ENCODE measurements around the gene DEFB131B. TPM values are rescaled to one million over a fixed set of nuclear protein-coding genes. Genes with fewer than 3 reads are reported as not detected.
A peak's percentile ranks its signal among the peaks of the same experiment; 100 is the strongest.
"Not testable (repeated sequence)": the region's sequence is repeated elsewhere in the genome, so short reads cannot be mapped to it uniquely, and the experiment has no call there.

DEFB131B gene
- total RNA-seq, 1 experiment from 2014 or later: not detected

GRCh38 chr11:71911321-71911985, 33.2 kb downstream of the DEFB131B start:
- DNase-seq (ENCODE audit: low read depth): peak; percentile 11

- not testable (repeated sequence) for DNase-seq (ENCODE audit: low read depth)
These were observed 33.7 kb downstream of the DEFB131B start for GRCh38 chr11:71911986-71912340.

- no peak for DNase-seq (ENCODE audit: low read depth)
These were observed 35.7 kb downstream of the DEFB131B start for GRCh38 chr11:71913756-71914526.

GRCh38 chr11:71914617-71915189, 36.5 kb downstream of the DEFB131B start:
- no peak for DNase-seq (ENCODE audit: low read depth)

DNA sequence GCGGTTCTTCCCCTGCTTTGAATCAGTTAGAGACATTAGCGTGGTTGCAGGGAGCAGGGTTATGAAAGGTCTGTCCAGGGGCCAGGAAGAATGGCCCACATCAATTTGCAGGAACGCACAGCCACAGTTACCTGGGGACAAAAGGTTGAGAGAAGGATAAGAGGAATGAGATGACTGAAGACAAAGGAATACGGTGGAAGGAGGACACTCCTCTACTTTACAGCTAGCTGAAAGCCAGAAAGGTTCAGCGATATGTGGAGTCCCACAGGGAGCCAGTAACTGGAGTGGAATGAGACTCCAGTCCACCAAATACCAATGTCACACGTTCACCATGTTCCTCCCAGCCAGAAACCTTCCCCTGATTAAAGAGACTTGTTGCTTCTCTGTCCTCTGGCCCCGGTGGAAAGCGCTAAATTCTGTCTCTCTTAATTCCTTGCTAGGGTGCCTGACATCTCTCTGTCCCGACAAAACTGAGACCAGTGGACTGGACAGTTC, 39.4 kb downstream of the DEFB131B start:
- no peak for DNase-seq (ENCODE audit: low read depth)

GRCh38 chr11:71927820-71928736, 49.8 kb downstream of the DEFB131B start, which contains the start of gene XNDC1N:
Gene XNDC1N, minus strand, starts transcription at chr11:71928594. Its CDS starts 5,241 bp downstream, at chr11:71923353.
- peak; percentile 90 for DNase-seq (ENCODE audit: low read depth)

DNA sequence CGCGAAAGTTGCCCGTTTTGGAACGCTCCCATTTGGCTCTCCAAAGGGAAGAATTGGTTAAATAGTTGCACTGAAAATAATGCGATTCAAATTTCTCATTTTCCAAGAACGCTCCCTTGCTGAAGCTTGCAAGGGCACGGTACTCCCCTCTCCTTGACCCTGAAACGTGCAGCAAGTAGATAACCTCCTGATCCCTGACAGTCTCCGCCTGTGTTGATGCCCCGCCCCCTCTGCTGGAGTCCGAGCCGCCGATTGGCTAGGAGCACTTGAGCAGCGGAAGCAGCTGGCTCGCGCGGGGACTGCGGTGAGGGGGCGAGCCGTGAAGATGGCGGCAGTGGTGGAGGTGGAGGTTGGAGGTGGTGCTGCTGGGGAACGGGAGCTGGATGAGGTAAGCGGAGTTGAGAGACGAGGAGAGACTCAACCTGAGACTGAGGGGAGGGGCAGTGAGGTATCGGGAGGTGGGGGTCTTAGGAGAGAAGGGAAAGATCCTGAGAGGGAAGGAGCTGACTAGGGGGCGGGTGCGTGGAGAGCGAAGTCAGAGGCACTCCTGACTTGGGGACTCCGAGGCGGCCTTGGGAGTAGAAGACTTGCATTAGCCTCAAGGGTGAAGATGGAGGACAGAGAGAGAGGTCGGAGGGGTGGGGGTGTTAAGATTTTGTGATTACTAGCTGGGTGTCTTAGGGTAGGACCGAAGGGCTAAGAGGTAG, 50.6 kb downstream of the DEFB131B start, which contains the start of gene RNF121:
TSS of gene RNF121 (plus strand) at position 310 of the 707 bp plus-strand sequence. CDS start at position 326, 16 bp downstream.
- peak; percentile 95 for DNase-seq (ENCODE audit: low read depth)

DNA sequence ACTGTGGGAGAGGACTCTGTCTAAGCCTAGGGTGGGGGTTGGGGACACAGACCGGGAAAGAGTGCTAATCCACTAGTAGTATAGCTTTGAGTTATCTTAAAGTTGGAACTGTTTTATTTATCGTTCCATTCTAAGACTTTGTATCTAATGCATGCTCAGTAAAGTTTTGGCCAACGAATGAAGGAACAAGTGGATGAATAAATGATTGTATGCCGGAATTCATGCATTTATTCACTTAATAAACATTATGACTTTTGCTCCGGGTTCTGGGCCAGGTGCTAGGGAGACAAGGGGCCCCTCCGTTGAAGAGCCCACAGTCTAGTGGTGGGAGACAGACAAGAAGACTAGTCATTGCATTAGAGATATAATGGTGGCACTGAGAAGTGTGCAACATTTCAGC, 51.2 kb downstream of the DEFB131B start:
- DNase-seq (ENCODE audit: low read depth): no peak

DNA sequence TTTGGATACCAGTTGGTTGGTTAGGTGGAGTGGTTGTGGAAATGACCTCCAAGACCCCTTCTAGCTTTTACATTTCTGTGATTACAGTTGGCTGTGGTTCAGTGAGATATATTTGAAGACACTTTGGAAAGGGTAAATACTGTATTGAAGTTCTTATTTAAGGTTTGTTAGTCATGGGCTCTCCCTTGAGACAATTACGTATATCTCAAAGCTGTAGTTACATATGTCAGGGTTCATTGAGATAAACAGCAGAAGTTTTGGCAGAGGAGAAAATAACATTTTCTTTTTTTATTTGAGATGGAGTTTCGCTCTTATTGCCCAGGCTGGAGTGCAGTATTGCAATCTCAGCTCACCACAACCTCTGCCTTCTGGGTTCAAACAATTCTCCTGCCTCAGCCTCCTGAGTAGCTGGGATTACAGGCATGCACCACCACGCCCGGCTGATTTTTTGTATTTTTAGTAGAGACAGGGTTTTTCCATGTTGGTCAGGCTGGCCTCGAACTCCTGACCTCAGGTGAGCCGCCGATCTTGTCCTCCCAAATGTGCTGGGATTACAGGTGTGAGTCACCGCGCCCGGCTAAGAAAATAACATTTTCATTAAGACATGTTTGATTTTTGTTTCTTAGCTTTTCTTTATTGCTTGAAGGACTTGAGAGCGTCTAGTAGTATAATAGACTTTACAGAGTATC, 52.4 kb downstream of the DEFB131B start:
- no peak for DNase-seq (ENCODE audit: low read depth)

DNA sequence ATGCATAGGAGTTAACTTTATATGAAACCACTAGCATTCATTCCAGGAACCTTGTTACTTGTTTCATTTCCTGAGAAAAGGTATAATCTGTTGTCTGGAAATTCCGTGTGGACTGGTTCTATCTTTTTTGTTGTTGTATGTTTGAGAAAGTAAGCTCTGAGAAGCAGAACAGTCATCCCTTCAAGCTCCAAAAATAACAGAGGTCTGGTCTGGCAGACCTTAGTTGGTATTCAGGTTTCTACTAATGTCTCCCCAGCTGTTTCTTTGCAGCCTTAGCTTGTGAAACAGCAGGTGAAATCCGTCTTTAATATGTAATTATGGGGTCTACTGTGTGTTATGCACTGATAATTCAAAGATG, 53.0 kb downstream of the DEFB131B start:
- no peak for DNase-seq (ENCODE audit: low read depth)

GRCh38 chr11:71933141-71933933, 55.1 kb downstream of the DEFB131B start:
- DNase-seq (ENCODE audit: low read depth): no peak

Other genes starting within 250 kb of the DEFB131B start
- gene DEFB108B, start 45.3 kb upstream of the DEFB131B start, total RNA-seq (2014; rRNA removed; shearing (Covaris generic)): not detected in 2 replicates
- gene XNDC1N, start 50.1 kb downstream of the DEFB131B start, total RNA-seq (2014; rRNA removed; shearing (Covaris generic)): 2.8 and 10.8 TPM in 2 replicates
- 30.8 and 33.4 TPM in 2 replicates for gene RNF121, start 50.6 kb downstream of the DEFB131B start, total RNA-seq (2014; rRNA removed; shearing (Covaris generic))
- 2.2 and 2.6 TPM in 2 replicates for gene IL18BP, start 120.5 kb downstream of the DEFB131B start, total RNA-seq (2014; rRNA removed; shearing (Covaris generic))
- 126 and 138 TPM in 2 replicates for gene NUMA1, start 202.1 kb downstream of the DEFB131B start, total RNA-seq (2014; rRNA removed; shearing (Covaris generic))
- gene LRRC51, start 202.4 kb downstream of the DEFB131B start, total RNA-seq (2014; rRNA removed; shearing (Covaris generic)): 4.8 and 5.2 TPM in 2 replicates
- gene LAMTOR1, start 224.8 kb downstream of the DEFB131B start, total RNA-seq (2014; rRNA removed; shearing (Covaris generic)): 114 TPM in 2 replicates
- not detected in 2 replicates for gene TOMT, start 227.5 kb downstream of the DEFB131B start, total RNA-seq (2014; rRNA removed; shearing (Covaris generic))
- gene ANAPC15, start 234.2 kb downstream of the DEFB131B start, total RNA-seq (2014; rRNA removed; shearing (Covaris generic)): 36.3 and 40.1 TPM in 2 replicates

Measured in M059J (cell line).